NCI-H187 treated with DMSO at 0.1 percent for 48 hours (cell line): ENCODE data around the gene TTC13.
"Not testable (repeated sequence)": the region's sequence is repeated elsewhere in the genome, so short reads cannot be mapped to it uniquely, and the experiment has no call there.

Experiments
- DNase-seq: peaks from one replicate; lab custom pipeline; 2025; lab: John Stamatoyannopoulos, UW

The TTC13 gene

DNA sequence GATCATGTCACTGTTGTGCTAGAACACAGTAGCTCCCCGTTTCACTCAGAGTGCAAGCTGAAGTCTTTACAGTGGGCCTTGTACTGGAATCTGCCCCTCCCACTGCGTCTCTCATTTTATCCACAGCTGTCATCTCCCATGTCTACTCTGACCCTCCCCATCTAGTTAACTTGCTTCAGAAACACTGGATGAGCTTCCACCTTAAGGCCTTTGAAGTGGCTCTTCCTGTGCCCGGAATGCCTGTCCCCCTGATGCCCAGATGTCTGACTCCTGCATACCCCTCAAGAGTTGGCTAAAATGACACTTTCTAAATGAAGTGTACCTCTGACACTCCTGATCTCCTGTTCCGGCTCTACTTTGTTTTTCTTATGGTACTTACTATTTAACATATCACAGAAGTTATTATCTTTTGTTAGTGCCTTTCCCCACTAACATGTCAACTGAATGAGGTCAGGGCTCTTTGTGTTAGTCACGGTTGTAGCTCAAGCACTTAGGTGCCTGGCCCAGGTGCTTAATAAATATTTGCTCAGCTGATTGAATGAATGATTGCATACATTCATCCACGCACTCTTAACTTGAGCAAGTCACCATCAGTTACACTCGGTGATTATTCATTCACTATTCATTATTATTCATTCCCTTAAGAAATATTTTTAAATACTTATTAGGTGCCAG, 13.6 kb upstream of the TTC13 start:
- no peak for DNase-seq

DNA sequence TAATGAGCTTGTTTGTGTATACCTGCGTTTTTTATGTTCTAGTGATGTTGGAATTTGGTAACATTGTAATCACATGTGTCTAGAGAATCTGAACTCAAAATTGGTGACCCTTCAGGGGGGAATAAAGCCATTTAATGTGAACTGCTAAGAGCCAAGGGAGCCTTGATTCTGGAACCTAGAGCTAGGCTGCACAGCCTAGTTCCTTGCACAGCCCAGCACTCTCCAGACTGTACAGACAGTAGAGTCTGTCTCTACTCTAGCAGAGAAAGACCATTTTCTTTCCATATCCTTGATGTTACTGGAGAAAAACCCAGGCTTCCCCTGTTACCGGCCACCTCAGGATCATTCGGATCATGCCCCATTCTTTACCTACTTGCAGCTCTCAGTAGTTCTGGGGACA, 8.8 kb upstream of the TTC13 start:
- no peak for DNase-seq

DNA sequence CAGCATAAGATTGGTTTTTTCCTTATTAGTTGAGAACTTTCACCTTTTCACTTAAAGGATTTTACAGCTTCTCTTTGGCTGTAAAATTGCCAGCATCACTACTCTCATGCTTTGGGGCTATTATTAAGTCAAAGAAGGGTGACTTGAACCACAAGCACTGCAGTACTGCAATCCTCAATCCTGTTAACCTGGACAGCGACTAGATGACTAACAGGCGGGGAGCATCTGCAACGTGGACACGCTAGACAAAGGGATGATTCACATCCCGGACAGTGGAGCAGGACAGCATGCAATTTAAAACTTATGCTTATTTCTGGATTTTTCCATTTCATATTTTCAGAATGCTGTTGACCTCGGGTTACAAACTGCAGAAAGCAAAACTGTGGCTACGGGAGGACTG, 8.3 kb upstream of the TTC13 start:
- no peak for DNase-seq

DNA sequence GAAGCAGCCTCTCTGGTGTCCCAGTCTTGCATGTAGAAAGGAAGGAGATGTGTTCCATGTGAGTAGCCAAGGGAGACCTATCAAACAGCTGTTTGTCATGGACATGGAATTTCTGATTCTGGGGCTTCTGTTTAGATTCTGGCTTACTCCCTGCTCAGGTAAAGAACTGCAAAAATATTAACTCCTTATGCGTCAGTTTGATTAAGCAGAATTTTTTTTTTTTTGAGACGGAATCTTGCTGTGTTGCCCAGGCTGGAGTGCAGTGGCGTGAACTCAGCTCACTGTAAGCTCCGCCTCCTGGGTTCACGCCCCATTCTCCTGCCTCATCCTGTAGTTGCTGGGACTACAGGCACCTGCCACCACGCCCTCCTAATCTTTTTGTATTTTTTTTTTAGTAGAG, 7.0 kb upstream of the TTC13 start:
- no peak for DNase-seq

DNA sequence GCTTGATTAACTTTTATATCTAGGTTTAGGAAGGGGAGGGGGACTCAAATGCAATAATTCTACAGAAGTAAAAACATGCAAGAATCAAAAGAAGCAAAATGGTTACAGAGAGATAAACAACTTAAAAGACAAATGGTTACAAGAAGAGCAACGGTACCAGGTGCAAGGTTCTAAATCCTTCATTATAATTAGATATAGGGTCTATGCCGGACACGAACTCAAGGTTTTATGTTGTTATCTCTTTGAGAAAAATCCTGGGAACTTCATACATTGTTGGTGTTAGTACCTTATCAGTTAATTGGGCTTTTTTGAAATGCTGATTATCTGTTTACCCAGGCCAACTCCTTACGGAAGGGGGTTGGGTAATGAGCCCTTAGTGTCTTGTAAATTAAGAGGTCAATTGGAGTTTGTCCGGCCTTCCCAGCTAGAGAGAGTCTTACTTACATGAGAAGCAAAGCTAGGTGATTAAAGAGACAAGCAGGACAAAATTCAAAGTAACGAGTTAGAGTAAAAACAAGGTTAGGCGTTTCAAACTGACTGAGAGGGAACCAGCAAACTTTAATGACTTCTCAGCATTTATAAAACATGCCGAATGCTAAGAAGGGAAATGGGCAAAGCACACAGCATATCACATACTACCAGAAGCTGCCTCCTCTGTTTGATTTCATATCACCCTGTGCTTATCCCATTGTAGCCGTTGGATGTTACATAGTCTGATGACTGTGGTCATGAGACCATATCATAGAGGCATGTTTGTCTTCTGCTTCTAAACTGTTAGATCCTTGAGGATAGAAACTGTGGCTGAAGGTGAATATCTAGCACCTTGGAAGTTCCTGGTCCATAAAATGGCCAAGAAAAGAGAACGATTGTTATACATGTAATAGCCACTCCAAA, 6.2 kb upstream of the TTC13 start:
- DNase-seq, result not testable (repeated sequence)

DNA sequence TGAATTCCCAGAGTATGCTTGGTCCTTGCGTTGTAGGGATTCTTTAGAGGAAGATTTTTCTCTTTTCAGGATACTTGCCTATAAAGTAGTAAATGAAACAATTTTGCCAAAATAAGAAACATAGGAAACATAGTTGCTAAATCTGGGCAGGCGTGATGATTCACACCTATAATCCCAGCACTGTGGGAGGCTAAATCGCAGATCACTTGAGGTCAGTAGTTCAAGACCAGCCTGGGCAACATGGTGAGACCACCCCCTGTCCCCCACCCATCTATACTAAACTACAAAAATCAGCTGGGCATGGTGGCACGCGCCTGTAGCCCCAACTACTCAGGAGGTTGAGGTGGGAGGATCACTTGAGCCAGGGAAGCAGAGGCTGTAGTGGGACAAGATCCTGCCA, 5.2 kb upstream of the TTC13 start:
- no peak for DNase-seq

DNA sequence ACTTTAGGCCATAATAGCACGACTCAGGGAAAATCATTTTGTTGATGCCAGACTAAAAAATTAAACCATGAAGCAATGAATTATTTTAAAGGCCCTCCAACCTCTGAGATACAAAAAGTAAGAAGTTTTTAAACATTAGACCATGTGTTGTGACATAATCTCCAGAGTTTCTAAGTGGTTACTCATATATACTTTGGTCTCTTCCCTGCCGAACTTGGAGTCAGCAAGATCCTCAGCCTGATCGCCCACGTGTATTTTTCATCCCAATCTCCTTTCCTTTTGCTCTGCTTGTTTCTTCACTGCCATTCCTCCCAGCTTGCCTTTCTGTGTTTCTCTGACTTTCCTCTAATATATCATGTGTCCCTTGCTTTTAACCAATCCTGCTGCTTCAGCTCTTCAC, 4.0 kb upstream of the TTC13 start:
- no peak for DNase-seq

DNA sequence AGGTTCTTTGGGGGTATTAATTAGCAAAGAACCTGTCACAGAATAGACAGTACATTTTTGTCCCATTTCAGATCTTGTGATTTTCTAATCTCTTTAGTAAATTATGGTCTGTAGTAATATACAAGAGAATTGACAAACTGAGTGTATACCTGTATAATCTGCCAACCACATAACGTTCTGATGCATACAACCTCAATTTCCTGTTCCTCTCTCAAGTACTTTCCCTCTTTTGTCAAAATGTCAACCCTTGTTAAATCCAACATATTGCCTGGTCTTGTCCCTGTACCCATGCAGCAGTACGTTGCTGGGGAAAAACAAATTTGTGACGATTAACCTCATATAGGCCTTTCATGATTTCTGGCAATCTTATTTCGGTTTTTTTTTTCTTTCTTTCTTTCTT, 1.3 kb upstream of the TTC13 start:
- no peak for DNase-seq

DNA sequence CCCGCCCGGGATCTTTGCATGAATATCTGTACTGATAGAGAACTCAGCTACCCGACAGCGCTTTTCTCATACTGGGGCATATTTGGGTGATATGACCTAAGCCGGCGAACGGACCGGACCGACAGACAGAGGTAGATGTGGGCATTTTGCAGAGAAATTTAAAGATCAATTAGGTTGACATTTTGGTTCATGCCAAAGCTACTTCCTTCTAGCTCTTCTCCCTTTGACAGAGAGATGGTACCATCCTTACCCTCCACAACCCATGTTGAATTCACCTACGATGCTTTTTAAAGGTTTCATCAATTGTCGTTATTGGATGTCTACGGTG, 692 bp upstream of the TTC13 start:
- no peak for DNase-seq

DNA sequence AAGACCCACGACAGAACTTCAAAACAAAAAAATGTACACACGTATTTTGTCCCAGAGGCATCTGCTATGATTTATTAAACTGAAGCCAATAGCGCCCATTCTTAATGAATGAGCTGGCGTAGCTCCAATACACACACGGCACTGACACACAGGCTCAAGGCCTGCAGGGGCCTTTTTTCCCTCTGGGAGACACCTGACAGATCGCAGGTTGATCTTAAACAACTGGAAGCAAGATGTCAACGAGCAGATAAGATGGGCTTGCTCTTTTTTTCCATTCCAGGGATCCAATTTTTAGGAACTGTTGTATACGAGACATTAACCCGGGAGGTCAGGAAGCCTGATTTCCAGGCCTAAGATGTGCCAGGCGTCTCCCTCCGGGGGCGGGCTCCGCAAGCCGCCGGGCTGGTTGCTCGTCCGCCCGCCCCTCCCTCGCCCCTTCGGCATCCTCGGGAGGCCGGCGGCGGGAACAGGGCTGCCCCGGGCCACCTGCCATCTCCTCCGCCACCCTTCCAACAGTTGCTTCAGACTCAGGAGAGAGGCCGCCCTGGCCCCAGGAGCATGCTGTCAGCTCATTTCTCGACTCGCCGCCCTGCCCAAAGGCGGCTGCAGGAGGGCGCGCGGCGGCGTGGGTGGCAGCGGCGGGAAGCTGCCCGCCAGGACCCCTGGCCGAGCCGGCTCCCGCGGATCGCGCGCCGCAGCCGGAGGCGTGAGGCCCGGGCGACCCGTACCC, 735 bp downstream of the TTC13 start:
- DNase-seq, result no peak

DNA sequence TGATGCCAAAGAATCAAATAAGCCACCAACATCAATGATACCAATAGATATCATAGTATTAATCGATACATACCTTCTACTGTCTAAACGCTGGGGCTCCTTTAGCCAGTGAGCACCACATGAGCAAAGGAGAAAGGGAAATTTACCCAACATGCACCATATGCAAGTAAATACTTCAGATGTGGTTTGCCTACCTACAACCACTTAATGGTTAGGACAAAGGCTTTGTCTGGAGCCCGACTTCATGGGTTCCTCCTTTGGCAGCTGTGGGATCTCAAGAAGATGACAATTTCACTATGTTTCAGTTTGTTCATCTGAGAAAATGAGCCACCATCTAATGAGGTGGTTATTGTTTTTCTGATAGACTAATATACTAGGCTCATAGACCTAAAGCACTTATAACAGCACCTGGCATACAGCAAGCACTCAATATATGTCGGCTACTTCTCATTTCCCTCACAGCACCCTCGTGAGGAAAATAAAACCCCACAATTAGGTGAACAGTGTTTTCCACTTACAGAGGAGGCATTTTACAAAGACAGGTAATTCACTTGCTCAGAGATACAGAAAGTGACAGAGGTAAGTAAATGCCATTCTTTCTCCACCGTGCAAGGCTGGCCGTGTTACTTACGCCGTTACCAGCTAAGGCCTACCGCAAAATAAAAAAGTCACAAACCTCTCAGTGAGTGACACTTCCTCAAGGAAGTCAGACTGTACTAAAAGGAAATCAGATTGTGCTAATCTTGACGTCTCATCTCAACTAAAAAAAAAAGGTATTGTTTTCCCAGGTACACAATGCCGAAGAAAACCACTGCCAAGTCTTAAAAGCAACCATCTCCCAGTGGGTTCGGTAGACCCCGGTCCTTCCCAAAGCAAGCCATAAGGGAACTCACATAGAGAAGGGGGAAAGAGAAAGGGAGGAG, 1.6 kb downstream of the TTC13 start:
- DNase-seq, result no peak

DNA sequence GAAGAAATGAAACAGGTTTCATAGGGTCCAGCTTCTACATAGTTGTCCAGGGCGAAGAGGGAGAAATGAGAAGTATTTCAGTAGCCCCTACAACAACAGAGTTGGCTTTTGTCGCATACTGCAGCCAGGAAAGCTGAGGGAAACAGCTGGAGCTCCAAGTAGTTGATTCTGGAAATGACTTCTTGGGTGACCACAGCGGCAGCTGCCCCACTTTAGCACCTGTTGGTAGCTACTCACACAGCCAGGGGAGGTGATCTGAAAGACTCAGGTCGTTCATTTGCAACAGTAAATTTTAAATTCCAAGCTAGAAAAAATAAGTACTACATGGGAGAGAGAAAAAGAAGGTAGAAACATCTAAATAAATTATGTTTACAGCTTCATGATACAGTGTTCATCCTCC, 2.3 kb downstream of the TTC13 start:
- DNase-seq, result no peak

DNA sequence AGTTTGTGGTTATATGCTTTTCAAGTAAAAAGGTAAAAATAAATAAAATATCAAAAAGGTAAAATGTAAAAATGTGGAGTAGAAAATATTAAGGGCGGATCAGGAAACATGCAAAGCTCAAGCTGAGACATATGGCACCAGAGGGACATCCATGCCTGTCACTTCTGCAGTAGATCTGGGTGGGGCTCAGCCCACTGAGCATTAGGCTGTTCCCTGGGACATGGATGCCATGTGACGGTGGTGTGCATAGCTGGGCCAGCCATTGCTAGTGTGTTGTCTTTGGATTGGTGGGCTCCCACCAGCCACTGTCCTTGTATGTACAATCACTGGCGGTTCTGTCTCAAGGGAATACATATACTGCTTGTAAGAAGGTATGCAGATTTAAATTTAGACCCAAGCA, 3.0 kb downstream of the TTC13 start:
- DNase-seq, result no peak

DNA sequence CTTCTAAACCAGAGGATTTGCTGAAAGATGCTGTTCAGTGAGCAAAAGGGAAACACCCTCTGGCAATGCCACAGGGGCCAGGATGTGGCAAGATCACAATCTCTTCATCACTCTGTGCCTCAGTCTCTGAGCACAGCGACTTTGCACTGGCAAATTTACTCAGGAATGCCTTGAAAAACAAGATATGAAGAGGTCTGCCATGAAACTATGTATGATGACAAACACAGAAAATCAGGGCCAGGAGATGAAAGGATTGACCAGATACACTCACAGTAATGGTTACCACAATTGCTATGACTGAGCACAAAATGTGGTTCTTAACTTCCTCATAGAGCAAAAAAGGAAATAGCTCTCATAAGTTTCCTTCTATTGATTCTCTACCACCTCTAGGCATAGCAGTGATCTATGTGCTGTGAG, 5.8 kb downstream of the TTC13 start:
- no peak for DNase-seq

DNA sequence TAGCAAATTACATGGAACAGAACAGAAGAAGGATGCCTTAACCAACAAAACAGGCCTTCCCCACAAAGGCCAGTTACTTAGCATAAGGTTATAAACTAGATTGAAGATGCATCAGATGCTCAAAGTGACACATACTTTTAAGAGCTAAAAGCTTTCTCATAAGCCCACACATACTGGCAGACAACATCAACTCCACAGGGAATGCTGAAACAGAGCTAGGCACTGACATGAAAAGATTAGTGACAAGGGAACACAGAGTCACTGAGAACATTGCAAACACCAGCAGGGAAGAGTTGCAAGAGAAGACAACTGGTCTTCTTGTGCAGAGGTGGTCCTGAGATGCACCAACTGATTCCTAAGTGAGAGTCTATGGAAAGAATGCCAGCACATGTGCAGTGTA, 6.9 kb downstream of the TTC13 start:
- DNase-seq, result no peak

DNA sequence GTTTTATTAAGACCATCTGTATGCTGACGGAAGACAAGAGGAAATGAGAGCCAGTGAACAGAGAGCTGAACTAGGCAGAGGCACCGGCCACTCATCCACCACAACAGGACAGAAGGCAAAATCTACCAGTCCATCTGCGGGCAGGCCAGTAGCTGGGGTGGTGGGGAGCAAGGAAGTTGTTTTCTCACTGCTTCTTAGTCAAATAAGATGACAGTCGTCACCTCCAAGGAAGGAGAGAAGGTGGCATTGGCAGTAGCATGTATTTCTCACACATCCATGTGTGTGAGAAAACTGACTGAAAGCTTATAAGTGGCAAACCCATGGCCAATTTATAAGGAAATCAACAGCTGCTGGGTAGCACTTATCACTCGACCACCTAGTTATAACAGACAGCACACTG, 8.2 kb downstream of the TTC13 start:
- no peak for DNase-seq

DNA sequence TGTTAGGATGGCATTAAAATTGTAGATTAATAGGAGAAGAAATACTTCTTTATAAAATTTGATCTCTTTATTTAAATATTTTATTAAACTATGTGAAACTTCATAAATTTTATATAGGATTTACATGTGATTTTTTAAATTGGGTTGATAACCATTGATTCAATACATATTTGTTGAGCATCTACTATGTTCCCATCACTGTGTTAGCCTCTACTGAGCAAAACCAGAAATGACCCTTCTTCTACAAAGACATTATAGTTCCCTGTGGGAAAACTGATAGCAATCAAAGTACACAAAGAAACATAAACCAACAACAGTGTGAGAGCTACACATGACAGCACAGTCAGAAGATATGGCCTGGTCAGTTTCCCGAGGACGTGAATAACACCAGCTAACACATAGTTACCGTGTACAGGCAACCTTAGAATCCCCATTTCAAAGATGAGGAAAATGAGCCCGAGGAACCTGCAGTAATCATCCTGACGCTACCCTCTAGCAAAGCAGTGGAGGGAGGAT, 12.2 kb downstream of the TTC13 start:
- DNase-seq, result no peak

DNA sequence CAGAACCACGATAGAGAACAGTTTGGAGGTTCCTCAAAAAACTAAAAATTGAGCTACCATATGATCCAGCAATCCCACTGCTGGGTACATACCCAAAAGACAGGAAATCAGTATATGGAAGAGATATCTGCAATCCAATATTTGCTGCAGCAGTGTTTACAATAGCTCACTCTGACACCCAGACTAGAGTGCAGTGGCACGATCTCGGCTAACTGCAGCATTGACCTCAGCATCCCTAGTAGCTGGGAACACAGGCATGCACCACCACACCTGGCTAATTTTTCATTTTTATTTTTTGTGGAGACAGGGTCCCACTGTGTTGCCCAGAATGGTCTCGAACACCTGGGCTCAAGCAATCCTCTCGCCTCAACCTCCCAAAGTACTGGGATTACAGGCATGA, 13.1 kb downstream of the TTC13 start:
- DNase-seq, result no peak

DNA sequence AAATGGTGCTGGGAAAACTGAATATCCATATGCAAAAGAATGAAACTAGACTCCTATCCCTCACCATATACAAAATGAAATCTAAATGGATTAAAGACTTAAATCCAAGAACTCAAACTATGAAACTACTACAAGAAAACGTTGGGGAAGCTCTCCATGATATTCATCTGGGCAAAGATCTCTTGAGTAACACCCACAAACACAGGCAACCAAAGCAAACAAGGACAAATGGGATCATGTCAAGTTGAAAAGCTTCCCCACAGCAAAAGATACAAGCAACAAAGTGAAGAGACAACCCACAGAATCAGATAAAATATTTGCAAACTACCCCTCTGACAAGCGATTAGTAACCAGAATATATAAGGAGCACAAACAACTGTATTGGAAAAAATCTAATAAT, 13.8 kb downstream of the TTC13 start:
- DNase-seq, result no peak

DNA sequence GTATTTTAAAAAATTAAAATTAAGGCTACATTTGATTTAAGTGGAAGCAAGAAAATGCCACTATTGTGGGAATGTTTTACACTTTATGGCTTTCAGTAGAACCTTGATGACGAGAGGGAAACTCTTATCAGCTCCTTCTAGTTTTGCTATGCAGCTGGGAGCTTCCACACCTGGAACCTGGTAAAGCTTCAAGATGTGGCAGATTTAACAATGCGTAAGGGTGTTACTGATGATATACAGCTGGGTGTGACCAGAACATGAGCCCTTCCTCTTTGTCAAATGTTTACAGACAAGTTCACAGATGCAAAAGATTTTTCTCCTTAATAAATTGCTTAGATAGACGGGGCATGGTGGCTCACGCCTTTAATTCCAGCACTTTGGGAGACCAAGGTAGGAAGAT, 20.3 kb downstream of the TTC13 start:
- no peak for DNase-seq

DNA sequence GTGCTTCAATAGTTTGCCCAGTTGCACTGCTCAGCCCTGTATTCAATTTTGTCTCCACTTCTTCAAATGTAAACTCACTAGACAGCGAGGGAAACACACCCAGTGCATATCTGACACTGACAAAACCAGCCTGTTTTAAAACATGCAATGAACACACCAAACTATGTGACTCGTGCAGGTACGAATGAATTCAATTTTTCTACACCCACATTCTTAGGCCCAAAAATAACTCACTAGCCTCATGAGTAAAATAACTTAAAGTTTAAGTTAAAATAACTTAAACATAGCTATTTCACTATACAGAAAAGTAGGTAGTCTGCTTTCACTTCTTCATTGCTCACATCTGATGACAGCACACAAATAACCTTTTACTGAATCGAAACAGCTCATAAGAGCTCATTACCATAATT, 21.1 kb downstream of the TTC13 start:
- no peak for DNase-seq

DNA sequence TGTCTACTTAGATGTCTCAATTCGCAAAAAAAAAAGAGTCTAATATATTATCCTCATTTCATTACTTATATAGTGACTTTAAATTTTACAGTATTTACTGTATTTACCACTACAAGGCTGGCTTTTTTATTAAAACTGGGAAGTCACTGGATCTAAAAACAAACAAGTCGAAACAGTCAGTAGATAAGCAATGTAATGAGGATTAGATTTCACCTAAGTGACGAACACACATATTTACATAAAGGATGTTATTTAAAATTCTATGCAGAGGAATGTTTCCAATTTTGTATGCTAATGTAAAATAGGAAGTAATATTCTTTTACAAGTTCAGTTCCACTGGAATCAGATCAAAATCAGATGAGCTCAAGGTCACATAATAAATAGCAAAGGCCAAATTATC, 28.3 kb downstream of the TTC13 start:
- DNase-seq, result no peak
